Measurements from ENCODE around the gene RPS6KA5.

RPS6KA5 gene

GRCh38 chr14:90810806-90811205 lies 249.6 kb downstream of the RPS6KA5 start:
- DNase-seq (ENCODE audit: low read depth in 2 of 2, low spot score in 1 of 2), result no peak

- no peak for DNase-seq (ENCODE audit: low read depth in 2 of 2, low spot score in 1 of 2)
Observed at GRCh38 chr14:90809530-90810312, 250.7 kb downstream of the RPS6KA5 start.

- no peak for DNase-seq (ENCODE audit: low read depth in 2 of 2, low spot score in 1 of 2)
Observed at GRCh38 chr14:90808759-90809529, 251.5 kb downstream of the RPS6KA5 start.

- DNase-seq (ENCODE audit: low read depth in 2 of 2, low spot score in 1 of 2), result no peak
Observed at GRCh38 chr14:90807060-90807459, 253.4 kb downstream of the RPS6KA5 start.

- DNase-seq (ENCODE audit: low read depth in 2 of 2, low spot score in 1 of 2), result no peak
Observed at GRCh38 chr14:90805662-90806540, 254.5 kb downstream of the RPS6KA5 start.

GRCh38 chr14:90805084-90805391 lies 255.4 kb downstream of the RPS6KA5 start:
- no peak for DNase-seq (ENCODE audit: low read depth in 2 of 2, low spot score in 1 of 2)

- no peak for DNase-seq (ENCODE audit: low read depth in 2 of 2, low spot score in 1 of 2)
Observed at GRCh38 chr14:90804292-90805083, 256.0 kb downstream of the RPS6KA5 start.

- no peak for DNase-seq (ENCODE audit: low read depth in 2 of 2, low spot score in 1 of 2)
Observed at GRCh38 chr14:90803249-90803648, 257.2 kb downstream of the RPS6KA5 start.

GRCh38 chr14:90799420-90799819 lies 261.0 kb downstream of the RPS6KA5 start:
- DNase-seq (ENCODE audit: low read depth in 2 of 2, low spot score in 1 of 2), result no peak

- DNase-seq (ENCODE audit: low read depth in 2 of 2, low spot score in 1 of 2), result no peak
Observed at GRCh38 chr14:90797919-90798318, 262.5 kb downstream of the RPS6KA5 start.

Measured in stimulated activated CD8-positive, alpha-beta memory T cell treated with anti-CD3 and anti-CD28 coated beads, Interleukin-4, amount 100 ng/mL, for 1 hour (primary cell).